Retina (tissue), 1 donor: ENCODE data around the gene CEP104.
"Not testable (repeated sequence)": the region's sequence is repeated elsewhere in the genome, so short reads cannot be mapped to it uniquely, and the experiment has no call there.

Source experiments
- DNase-seq: peaks from one replicate; pipeline ENCODE4 v3.0.0-alpha.2; 2016

The CEP104 gene

DNA sequence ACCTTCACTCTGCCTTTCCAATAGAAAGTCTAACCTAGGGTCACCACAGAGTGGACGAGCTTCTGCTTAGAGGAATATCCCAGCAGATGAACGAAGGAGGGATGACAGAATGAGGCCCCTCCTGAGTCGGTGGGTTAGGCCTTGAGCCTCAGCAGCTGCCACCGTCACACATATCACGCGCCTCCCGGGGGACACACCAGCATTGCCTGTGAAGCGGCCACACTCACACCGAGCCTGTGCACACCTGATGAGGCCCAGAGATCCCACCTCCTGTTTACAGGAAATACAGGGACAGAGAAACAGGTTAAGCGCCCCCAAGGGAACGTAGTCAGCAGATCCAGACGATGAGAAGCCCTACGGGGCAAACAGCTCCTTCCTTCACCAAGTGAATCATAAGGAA, 35.6 kb downstream of the CEP104 start:
- DNase-seq: peak; percentile 88

DNA sequence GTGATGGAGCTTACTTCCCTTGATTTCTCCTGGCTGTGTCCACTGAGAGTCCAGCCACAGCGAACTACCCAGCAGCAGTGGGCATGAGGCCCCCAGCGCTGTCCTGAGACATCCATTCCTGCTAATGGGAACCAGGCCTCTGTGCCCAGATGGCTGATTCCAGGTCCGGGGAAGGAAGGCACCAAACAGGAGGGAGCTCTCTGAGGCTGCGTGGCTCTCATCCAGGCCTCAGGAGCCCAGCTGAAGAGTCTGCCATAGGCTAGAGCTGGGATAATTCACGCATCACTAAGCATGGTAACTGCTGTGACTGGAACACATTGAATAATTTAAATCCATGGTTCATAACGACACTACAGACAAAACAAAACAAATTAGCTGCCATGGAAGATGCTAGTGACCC, 36.0 kb downstream of the CEP104 start:
- peak; percentile 88 for DNase-seq

DNA sequence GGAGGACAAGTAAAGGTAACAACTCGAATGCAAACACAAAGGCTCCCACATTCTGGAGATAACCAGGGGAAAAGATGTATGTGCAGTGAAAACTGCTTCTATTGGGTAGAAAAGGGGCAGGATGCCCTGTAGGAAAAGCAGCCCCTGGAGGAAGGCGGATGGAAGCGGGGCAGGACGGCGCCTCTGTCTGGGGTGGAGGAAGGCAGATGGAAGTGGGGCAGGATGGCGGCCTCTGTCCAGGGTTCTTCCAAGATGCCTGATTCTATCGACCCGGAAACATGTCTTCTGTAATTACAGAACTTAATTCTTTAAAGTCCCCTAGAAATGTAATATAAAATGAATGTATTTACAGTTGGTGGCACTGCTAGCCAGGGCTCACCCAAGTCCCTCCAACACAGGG, 36.7 kb downstream of the CEP104 start:
- DNase-seq: no peak

DNA sequence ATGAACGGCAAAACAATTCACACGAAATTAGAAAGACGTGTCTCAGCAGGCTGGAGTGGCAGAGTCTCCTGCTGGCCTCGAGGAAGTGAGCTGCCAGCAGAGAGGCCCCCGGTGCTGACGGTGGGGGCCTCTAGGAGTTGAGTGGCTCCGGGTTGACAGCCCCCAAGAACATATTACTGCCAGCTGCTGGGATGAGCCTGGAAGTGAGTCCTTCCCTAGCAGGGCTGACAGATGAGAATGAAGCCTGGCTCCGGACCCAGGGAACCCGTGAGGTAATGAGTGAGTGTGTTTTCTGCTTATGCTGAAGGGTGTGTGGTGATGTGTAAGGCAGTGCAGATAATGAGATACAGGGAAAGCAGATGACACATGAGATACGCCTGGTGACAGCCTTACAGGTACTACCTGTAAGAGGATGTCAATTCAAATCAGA, 37.2 kb downstream of the CEP104 start:
- DNase-seq: peak; percentile 56

DNA sequence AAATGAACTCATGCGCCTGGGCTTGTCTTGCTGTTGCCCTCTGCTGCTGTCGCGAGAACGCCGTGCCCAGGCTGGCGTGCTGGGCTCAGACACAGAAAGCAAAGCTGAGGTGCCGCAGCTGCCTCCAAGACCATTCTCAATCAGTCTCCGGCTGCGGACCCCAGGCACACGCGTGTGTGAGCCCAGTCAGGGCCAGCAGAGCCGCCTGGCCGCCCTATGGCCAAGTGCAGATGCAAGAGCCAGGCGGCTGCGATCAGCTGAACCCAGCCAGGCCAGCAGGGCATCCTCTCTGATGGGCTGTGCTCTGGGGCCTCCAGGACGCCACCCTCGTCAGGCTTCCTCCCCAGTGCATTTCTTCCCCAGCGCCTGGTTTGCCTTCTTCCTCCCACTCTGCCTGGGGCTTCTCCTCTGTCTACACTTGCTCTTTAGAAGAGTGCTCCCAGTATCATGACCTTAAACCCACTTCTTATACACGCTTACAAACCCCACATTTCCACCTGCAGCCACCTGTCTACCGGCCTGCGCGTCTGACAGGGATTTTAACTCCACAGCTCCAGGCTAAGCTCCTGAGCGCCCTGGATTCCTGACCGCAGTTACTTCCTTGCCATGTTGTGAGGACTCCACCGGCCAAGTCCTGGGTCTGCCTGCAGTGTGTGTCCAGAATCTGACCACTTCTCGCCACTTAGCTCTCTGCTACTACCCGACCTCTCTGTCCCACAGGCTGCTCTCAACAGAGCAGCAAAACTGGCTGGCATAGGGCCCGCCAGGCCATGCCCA, 39.0 kb downstream of the CEP104 start:
- DNase-seq: no peak

DNA sequence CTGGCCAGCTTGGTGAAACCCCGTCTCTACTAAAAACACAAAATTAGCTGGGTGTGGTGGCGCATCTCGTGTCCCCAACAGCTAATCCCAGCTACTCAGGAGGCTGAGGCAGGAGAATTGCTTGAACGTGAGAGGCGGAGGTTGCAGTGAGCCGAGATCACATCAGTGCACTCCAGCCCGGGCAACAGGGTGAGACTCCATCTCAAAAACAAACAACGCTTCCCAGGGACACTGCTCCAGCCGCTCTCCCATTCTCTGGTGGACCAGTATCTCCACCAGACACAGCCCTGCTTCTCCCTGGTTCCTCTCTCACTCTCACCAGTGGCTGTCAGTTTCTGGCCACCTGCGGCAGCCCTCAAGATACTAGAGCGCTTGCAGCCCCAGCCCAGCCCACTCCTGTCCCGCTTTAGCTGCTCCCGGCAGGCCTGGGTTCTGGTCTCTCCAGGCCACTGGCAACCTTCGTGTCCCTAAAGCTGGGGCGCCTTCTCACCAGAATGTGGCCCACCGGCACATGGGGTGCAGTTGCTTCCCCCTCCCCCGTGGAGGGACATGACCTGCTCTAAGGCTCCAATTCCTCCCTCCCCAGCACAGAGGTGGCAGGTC, 39.8 kb downstream of the CEP104 start:
- DNase-seq: no peak

DNA sequence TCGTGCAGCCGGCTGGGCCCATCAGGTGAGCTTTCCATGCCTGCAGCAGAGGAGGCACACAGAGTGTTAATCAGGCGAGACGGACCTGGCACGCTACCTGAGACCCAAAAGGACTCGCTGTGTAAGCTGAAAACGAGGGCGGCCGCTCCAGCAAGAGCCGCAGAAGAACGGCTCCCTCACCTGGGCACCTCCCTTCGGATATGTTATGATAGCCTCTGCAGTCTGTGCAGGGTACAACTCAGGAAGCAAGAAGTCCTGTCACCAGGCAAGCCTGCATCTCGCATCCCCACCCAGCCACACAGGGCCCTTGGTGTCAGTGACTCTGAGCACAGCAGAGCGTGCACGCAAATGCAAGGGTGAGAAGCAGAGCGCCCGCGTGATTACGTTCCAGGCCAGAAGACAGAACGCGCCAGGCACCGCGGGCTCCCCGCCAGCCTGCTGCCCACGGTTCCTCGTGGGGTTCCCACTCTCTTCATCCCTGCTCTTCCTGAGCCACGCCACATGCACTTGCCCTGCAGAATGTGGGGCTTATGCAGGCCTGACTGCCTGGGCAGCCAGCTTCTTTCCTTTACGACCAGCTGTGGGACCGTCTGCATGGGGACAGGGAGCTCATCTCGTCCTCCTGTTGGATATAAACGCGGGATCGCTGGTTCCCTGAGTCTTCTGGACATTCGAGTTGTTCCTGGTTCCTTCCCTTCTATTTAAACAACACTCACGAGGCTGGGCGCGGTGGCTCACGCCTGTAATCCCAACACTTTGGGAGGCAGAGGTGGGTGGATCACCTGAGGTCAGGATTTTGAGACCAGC, 40.5 kb downstream of the CEP104 start:
- no peak for DNase-seq

DNA sequence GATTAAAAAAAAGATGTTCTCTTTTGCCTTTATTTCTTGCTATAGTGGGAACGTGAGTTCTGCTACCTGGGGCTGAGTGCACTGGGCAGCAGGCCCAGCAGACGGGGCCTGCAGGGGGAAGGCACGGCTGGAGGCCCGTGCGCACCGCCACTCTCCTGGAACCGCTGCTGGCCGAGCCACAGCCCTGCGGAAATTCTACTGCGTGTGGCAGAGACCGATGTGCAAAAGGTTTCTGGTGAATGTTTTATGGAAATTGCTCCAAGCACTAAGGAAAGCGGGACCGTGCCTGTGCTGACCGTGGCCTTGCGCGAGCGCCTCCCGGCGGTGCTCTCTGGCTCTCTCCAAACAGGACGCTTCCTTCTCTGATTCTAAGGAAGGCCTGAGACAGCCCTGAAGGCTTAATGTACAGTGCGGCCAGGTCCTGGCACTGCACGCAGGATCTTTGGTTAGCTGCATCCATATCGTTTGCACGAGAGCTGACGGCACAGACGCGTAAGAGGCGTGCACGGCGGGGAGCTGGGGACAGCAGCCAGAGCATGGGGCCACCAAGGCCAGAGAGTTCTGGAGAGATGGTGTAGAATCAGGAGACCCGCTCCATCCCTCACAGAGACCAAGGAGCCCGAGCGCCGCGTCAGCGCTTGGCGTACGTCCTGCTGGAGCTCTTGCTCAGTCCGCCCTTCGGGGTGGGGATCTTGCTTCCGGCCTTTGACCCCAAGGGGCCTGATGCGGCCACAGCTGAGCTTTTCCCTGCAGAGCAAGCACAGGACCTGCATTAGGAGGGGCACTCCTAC, 42.0 kb downstream of the CEP104 start:
- DNase-seq: no peak

DNA sequence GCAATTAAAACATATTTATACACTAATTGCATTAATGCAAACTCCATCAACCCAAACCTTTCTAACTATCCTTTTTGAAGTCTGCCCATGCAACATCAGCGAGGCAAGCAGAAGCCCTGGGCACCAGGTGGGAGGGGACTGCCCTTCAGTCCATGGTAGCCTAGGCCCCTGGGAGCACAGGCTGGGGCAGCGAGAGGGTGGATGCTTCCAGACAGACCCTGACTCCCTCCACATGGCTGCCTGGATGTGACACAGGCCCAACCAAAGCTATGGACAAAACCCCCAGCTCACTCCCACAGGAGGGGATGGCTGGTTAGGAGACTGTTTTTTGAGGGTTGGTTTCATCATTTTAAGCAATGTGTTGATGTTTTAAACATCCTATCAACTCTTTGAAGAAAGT, 42.9 kb downstream of the CEP104 start:
- DNase-seq: no peak

DNA sequence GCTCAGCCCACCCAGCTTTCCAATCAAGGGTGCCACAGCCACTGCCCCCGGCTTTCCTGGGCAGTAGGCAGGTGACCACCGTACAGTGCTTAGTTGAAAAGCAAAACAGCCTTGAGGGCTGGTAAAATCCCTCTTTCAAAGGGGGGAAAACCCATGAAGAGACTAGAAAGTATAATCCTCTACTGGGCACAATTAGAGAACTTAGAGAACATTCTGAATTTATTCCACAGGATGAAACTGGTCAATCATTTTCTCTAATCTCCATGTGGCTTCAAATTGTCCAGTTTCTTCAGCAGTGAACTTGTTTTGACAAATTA, 45.5 kb downstream of the CEP104 start:
- DNase-seq: no peak

DNA sequence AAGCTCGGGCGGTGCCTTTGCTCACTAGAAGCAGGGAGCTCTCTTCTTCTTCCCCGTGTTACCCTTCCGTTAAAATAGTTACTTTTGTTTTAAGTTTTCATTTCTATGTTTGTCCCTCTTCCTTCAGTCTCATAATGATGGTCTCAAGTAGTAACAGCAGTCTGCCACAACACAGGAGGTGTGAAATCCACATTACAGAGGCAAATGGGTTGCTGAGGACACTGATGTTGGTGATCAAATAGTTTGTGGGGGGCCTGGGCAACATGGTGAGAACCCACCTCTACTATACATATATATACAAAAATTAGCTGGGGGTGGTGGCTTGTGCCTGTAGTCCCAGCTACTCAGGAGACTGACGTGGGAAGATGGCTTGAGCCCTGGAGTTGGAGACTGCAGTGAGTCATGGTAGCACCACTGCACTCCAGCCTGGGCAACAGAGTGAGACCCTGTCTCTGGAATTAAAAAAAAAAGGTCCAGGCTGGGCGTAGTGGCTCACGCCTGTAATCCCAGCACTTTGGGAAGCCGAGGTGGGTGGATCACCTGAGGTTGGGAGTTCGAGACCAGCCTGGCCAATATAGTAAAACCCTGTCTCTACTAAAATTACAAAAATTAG, 46.8 kb downstream of the CEP104 start:
- DNase-seq: not testable (repeated sequence)

DNA sequence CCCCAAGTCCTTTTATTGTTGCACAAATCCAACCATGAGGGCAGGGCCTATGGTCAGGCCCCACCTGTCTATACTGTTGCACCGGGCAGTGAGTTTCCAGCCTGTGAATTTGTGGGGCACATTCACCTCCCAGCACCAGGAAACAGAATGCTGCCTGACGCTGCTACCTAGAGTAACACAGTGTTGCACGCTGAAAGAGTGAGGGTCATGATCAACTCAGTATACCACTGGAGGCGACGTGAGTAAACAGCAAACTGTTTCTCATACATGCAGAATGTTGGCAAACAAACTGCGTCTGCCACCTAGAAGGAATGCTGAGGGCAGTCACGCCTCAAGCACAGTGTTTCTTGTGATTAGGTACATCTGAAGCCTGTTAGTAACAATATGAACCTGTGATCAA, 47.3 kb downstream of the CEP104 start:
- DNase-seq: no peak

DNA sequence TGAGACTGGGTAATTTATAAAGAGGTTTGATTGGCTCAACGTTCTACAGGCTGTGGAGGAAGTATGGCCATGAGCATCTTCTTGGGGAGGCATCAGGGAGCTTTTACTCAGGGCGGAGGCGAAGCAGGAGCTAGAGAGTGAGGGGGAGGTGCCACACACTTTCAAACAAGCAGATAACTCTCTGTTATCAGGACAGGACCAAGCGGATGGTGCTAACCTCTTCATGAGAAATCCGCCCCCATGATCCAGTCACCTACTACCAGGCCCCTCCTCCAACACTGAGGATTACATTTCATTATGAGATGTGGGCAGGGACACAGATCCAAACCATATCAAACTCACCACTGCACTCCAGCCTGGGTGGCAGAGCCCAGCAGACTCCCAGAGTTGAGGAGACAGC, 49.2 kb downstream of the CEP104 start:
- no peak for DNase-seq

DNA sequence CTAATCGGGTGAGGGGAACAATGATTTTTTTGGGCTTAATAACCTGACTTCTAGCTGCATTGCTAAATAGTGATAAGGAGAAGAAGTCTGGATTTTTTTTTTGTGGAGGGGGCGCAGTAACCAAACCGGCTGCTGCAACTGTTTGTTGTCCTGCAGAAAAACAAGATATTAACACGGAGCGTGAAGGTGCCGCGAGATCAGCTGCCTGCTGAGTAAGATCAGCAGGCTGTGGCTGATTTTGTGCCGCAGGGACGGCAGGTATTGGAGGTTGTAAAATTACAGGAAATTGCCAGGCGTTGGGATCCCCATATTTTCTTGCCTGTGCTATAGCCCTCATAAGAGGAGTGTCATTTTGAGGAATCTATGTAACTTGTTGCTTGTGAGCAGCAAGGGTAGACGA, 52.0 kb downstream of the CEP104 start:
- DNase-seq: no peak

DNA sequence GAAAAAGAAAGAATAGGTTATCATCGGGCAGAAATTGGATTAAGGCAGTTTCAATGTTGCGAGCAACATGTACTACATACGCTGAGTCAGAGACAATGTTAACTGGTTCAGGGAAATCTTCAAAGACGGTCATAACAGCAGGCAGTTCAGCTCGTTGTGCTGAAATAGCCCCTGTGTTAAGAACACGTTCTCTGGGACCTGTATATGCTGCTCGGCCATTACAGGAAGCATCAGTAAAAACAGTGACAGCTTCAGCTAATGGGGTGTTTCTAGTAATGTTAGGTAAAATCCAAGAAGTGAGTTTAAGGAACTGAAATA, 52.4 kb downstream of the CEP104 start:
- DNase-seq: not testable (repeated sequence)

DNA sequence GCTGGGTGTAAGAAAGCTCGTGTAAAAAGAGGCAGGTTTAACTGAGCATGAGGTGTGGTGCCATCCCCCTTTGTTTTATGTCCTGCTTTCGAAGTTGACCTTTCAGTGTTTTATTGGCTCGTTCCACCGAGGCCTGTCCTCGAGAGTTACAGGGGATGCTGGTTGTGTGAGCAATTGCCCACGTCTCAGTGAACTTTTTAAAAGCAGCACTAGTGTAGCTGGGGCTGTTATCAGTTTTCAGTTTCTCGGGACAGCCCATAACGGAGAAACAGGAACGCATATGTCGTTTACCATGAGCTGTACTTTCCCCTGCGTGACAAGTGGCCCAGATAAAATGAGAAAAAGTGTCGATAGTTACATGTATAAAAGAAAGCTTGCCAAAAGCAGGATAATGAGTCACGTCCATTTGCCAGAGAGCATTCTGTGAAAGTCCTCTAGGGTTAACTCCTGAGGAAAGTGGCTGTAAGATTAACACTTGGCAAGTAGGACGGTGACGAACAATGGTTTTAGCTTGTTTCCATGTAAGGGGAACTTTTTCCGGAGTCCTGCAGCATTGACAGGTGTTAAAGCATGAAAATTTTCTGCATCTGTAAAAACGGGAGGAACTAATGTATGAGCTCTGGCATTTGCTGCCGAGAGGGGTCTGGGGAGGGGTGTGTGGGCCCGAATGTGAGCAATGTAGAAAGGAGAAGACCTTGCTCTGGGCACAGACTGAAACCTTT, 52.9 kb downstream of the CEP104 start:
- no peak for DNase-seq

DNA sequence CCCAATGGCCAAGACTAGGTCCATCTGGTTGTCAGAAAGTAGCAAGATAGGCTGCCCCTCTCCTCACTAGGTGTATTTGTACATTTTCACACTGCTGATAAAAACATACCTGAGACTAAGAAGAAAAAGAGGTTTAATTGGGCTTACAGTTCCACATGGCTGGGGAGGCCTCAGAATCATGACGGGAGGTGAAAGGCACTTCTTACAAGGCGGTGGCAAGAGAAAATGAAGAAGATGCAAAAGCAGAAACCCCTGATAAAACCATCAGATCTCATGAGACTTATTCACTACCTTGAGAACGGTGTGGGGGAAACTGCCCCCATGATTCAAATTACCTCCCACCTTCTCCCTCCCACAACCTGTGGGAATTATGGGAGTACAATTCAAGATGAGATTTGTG, 56.2 kb downstream of the CEP104 start:
- not testable (repeated sequence) for DNase-seq

DNA sequence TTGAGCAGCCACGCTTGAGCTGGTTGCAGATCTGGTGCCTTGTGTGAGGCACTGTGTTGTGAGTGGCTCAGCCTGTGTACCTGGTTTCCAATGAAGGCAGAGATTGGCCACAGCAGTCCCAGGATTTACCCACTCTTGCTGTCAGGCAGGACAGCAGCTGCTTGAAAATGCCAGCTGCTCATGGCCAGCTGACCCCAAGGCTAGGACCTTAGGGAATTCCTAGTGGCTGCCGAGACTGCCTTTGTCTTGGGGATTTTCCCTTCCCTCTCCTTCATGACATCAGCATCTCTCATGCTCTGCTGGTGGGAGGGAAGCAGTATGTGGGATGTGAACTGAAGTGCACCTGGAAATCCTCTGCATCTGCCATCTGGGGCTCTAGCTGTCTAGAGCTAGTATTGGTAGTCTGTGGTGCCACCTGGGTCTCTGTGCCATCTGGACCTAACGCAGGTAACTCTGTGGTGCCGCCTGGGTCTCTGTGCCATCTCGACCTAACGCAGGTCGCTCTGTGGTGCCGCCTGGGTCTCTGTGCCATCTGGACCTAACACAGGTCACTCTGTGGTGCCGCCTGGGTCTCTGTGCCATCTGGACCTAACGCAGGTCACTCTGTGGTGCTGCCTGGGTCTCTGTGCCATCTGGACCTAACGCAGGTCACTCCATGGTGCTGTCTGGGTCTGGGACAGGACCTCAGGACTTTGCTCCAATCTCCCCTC, 56.9 kb downstream of the CEP104 start:
- peak; percentile 46 for DNase-seq

DNA sequence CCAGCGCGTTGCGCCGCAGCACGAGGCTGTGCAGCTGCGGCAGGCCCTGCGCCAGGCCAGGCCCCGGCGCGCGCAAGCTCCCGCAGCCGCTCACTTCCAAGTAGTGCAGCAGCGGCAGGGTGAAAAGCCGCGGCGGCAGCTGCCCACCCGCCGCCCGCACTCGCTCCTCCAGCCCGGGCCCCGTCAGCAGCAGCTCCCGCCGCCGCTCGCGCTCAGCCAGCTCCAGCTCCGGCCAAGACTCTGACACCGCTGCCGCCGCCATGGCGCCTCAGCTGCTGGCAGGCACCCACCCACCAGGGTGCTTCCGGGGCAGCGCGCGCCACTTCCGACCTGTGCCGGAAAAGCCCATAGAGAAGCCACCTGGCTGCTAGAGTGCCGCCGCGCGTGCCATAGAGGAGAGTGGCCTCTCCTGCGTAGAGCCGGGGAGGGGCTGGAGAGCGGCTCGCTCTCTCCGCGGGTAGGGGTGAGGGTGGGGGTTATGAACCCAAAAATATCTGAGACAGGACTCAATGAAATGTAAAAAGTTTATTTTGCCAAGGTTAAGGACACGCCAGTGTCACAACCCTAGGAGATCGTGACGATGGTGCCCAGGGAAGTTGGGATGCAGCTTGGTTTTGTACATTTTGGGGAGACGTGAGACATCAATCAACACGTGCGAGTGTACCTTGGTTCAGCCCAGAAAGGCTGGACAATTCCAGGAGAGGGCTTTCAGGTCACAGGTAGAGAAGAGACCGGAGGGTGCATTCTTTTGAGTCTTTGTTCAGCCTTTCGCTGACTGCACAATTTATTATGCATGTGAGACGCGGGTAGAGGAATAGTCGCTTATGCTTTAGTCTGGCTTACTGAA, 60.6 kb downstream of the CEP104 start, which contains the start of gene LRRC47:
Gene LRRC47 (minus strand): TSS at position 284 of the 847 bp plus-strand sequence. CDS start 22 bp downstream, at position 262.
- peak; percentile 96 for DNase-seq

DNA sequence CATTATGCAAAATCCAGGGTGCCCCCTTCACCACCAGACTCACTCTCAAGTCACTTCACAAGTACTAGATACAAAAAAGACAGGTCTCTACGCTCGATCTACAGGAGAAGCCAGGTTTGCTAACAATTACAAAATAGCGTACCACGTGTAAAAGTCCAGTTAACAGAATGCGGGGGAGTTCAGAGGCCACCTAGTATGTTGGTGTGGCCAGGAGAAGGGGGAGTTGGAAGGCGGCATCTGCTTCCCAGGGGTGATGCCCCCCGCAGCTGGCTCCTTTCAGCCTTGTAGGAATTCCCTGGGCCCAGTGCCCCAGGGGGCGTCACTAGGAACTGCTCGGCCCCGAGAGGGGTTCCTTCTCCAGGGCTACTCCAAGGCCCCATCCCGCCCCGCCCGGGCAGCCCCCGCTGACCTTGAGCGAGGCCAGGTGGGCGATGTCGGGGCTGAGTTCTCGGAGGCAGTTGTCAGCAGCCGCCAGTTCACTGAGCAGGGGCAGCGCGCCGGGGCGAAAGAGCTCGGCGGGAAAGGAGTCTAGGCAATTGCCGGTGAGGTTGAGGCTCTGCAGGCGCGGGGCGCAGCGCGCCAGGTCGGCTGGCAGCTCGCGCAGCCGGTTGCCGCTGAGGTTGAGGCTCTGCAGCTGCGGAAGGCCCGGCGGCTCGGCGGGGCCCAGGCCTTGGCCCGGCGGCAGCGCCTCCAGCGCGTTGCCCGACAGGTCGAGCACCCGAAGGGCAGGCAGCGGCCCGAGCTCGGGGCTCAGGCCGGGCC, 61.4 kb downstream of the CEP104 start:
- no peak for DNase-seq
